ENCODE results near the gene MCM7. TPM values are rescaled to one million over a fixed set of nuclear protein-coding genes. Genes with fewer than 3 reads are reported as not detected.
A peak's percentile ranks its signal among the peaks of the same experiment; 100 is the strongest.
"Not testable (repeated sequence)": the region's sequence is repeated elsewhere in the genome, so short reads cannot be mapped to it uniquely, and the experiment has no call there.

MCM7 gene
- total RNA-seq, 1 experiment from 2014 or later: 387 TPM

- peak in 2 of 3 experiments; percentile 67 to 75; a peak in 4 of 6 replicates for TF ChIP-seq CTCF (IDR thresholded peaks at IDR 0.05 in 2 of 3, conservative IDR thresholded peaks at IDR 0.05 in 1 of 3; ENCODE audit: borderline replicate concordance in 1 of 3, insufficient read depth in 1 of 3, low read depth in 2 of 3, low read length in 2 of 3)
Observed at GRCh38 chr7:100130608-100131453, 29.6 kb upstream of the MCM7 start (continued).

GRCh38 chr7:100130220-100130607 lies 29.0 kb upstream of the MCM7 start:
- POLR2A ChIA-PET; H3K27me3 ChIP-seq (ENCODE audit: insufficient read depth, low read length); DNase-seq (ENCODE audit: low read depth, low spot score); H3K36me3 ChIP-seq (ENCODE audit: control insufficient read depth in 1 of 2, insufficient read depth in 2 of 2, low read length in 2 of 2); RAD21 ChIA-PET (ENCODE audit: low non-redundant PET in 1 of 2, low total read pairs in 2 of 2, uncharacterized antibody in 2 of 2, unreplicated experiment in 2 of 2); H3K9me2 ChIP-seq (ENCODE audit: insufficient read depth); H3K4me3 ChIP-seq (replicated peaks in 1 of 2; ENCODE audit: low read depth in 1 of 2, low read length in 2 of 2); H2AFZ ChIP-seq (ENCODE audit: low read depth, low read length, poor library complexity, severe bottlenecking); H4K20me1 ChIP-seq (ENCODE audit: insufficient read depth); H3K79me2 ChIP-seq (ENCODE audit: insufficient read depth, low read length); H3K9me3 ChIP-seq (ENCODE audit: control insufficient read depth in 1 of 2, insufficient read depth in 1 of 2, low read depth in 1 of 2, low read length in 2 of 2); H3K9ac ChIP-seq (ENCODE audit: low read length); BruUV-seq (replicated peaks); ATAC-seq: not testable (repeated sequence)
- H3K4me2 ChIP-seq (ENCODE audit: low read length): peak overlapping the region; percentile 84
- CTCF ChIA-PET: interaction anchor here (1.0 to 3.7 kb wide), 6 partner anchors 9 to 277 kb away, joined by 3 to 47 read pairs (median 8); partner anchors contain the start of genes AP4M1 and MCM7
- peak overlapping the region; percentile 10 for H3K27ac ChIP-seq (ENCODE audit: low read depth, low read length)
- H3K4me1 ChIP-seq (ENCODE audit: control insufficient read depth in 1 of 2, insufficient read depth in 2 of 2, low read length in 2 of 2): peaks cover 31 to 45% of the 10 kb centered on the region in 2 experiments
- intact Hi-C loops (cut with micrococcal nuclease): loop anchor here (1.0 to 5.0 kb wide), 2 partner anchors 136 to 212 kb away; no protein-coding TSS in a partner anchor

GRCh38 chr7:100128637-100128963 lies 27.4 kb upstream of the MCM7 start:
- H3K36me3 ChIP-seq (ENCODE audit: control insufficient read depth in 1 of 2, insufficient read depth in 2 of 2, low read length in 2 of 2): no peaks in the 10 kb centered on the region
- peaks cover 37 to 54% of the 10 kb centered on the region in 2 experiments for H3K4me1 ChIP-seq (ENCODE audit: control insufficient read depth in 1 of 2, insufficient read depth in 2 of 2, low read length in 2 of 2)
- H3K9ac ChIP-seq (ENCODE audit: low read length): no peak overlapping the region
- DNase-seq (ENCODE audit: low read depth, low spot score) (no peak), ATAC-seq (no peak)
- TSS peak; percentile 19 for BruUV-seq (replicated peaks)
- peak overlapping the region; percentile 84 for H3K4me2 ChIP-seq (ENCODE audit: low read length)
- H4K20me1 ChIP-seq (ENCODE audit: insufficient read depth): no peaks in the 10 kb centered on the region
- CTCF ChIA-PET: no interaction called here
- no peaks in the 10 kb centered on the region for H3K9me2 ChIP-seq (ENCODE audit: insufficient read depth)
- peaks cover 9% of the 10 kb centered on the region; the same call in 1 of the 2 replicates for H3K79me2 ChIP-seq (ENCODE audit: insufficient read depth, low read length)
- H3K4me3 ChIP-seq (replicated peaks in 1 of 2; ENCODE audit: low read depth in 1 of 2, low read length in 2 of 2): no peak overlapping the region
- POLR2A ChIA-PET: interaction anchor here (0.9 to 1.4 kb wide), 3 partner anchors 20 to 209 kb away, joined by 3 to 4 read pairs (median 3); partner anchors contain the start of genes LAMTOR4 and TRIM4
- no peak overlapping the region for H2AFZ ChIP-seq (ENCODE audit: low read depth, low read length, poor library complexity, severe bottlenecking)
- RAD21 ChIA-PET (ENCODE audit: low non-redundant PET in 1 of 2, low total read pairs in 2 of 2, uncharacterized antibody in 2 of 2, unreplicated experiment in 2 of 2): no interaction called here
- H3K27me3 ChIP-seq (ENCODE audit: insufficient read depth, low read length): no peaks in the 10 kb centered on the region
- no peak overlapping the region for H3K27ac ChIP-seq (ENCODE audit: low read depth, low read length)
- intact Hi-C loops (cut with micrococcal nuclease): no loop called here
- no peaks in the 10 kb centered on the region for H3K9me3 ChIP-seq (ENCODE audit: control insufficient read depth in 1 of 2, insufficient read depth in 1 of 2, low read depth in 1 of 2, low read length in 2 of 2)
- no peak for TF ChIP-seq POLR2AphosphoS5 (IDR thresholded peaks at IDR 0.05; ENCODE audit: low read depth, low read length)
- TF ChIP-seq RAD21 (IDR thresholded peaks at IDR 0.05; ENCODE audit: low read depth): no peak
- TF ChIP-seq SRF (IDR thresholded peaks at IDR 0.05; ENCODE audit: low read depth): no peak
- TF ChIP-seq TCF7L2 (IDR thresholded peaks at IDR 0.05; ENCODE audit: borderline replicate concordance, extremely low read depth, insufficient read depth, insufficient read length): no peak
- no peak for TF ChIP-seq ZNF274 (IDR thresholded peaks at IDR 0.05; ENCODE audit: low read depth, low read length)
- TF ChIP-seq EZH2 (IDR thresholded peaks at IDR 0.05): no peak
- TF ChIP-seq ZBTB33 (IDR thresholded peaks at IDR 0.05; ENCODE audit: extremely low read depth, insufficient replicate concordance, low read length): no peak
- no peak for TF ChIP-seq ZFX (IDR thresholded peaks at IDR 0.05)
- no peak for TF ChIP-seq CBX3 (IDR thresholded peaks at IDR 0.05; ENCODE audit: low read depth)
- no peak for TF ChIP-seq ATF3 (IDR thresholded peaks at IDR 0.05)
- TF ChIP-seq JUND (IDR thresholded peaks at IDR 0.05): no peak
- TF ChIP-seq EGR1 (IDR thresholded peaks at IDR 0.05; ENCODE audit: low read depth): no peak

Measured in HCT116 (cell line).